ENCODE results near the gene GALNT12. TPM values are rescaled to one million over a fixed set of nuclear protein-coding genes. Genes with fewer than 3 reads are reported as not detected.

GALNT12 gene
- total RNA-seq, 2 donors from 2014 or later: 69.6 to 145 TPM

- Histone ChIP-seq H3K27ac (no peak overlapping the region), H3K36me3 (no peaks in the 10 kb centered on the region), H3K9ac (ENCODE audit: low read depth in 2 of 2, low read length in 2 of 2) (no peak overlapping the region), H3K27me3 (no peaks in the 10 kb centered on the region), H3K4me1 (no peaks in the 10 kb centered on the region), H3K9me3 (no peaks in the 10 kb centered on the region), H3K4me3 (no peak overlapping the region)
- intact Hi-C loops (cut with DNase I): no loop called here
- DNase-seq: no peak
- TF ChIP-seq CTCF (IDR thresholded peaks at IDR 0.05): no peak
These were observed 80.5 kb downstream of the GALNT12 start for GRCh38 chr9:98887918-98888510.

- no peak for DNase-seq
- H3K27ac ChIP-seq: no peak overlapping the region
- H3K9me3 ChIP-seq: no peaks in the 10 kb centered on the region
- no peak overlapping the region for H3K9ac ChIP-seq (ENCODE audit: low read depth in 2 of 2, low read length in 2 of 2)
- H3K36me3 ChIP-seq: no peaks in the 10 kb centered on the region
- no peaks in the 10 kb centered on the region for H3K27me3 ChIP-seq
- no peak overlapping the region for H3K4me3 ChIP-seq
- intact Hi-C loops (cut with DNase I): no loop called here
- TF ChIP-seq CTCF (IDR thresholded peaks at IDR 0.05): no peak
- no peaks in the 10 kb centered on the region for H3K4me1 ChIP-seq
These were observed 81.4 kb downstream of the GALNT12 start for GRCh38 chr9:98888801-98889421.

GRCh38 chr9:98890256-98890655 is 82.8 kb downstream of the GALNT12 start:
- intact Hi-C loops (cut with DNase I): no loop called here
- Histone ChIP-seq H3K27me3 (no peaks in the 10 kb centered on the region), H3K9me3 (no peaks in the 10 kb centered on the region), H3K9ac (ENCODE audit: low read depth in 2 of 2, low read length in 2 of 2) (no peak overlapping the region), H3K27ac (no peak overlapping the region), H3K4me1 (no peaks in the 10 kb centered on the region), H3K36me3 (no peaks in the 10 kb centered on the region), H3K4me3 (no peak overlapping the region)
- DNase-seq: no peak
- TF ChIP-seq CTCF (IDR thresholded peaks at IDR 0.05): no peak

GRCh38 chr9:98892288-98892687 is 84.8 kb downstream of the GALNT12 start:
- no peaks in the 10 kb centered on the region for H3K36me3 ChIP-seq
- H3K27me3 ChIP-seq: no peaks in the 10 kb centered on the region
- no peak for TF ChIP-seq CTCF (IDR thresholded peaks at IDR 0.05)
- H3K4me3 ChIP-seq: no peak overlapping the region
- intact Hi-C loops (cut with DNase I): no loop called here
- no peak for DNase-seq
- no peak overlapping the region for H3K9ac ChIP-seq (ENCODE audit: low read depth in 2 of 2, low read length in 2 of 2)
- H3K4me1 ChIP-seq: no peaks in the 10 kb centered on the region
- H3K9me3 ChIP-seq: no peaks in the 10 kb centered on the region
- no peak overlapping the region for H3K27ac ChIP-seq

- no peaks in the 10 kb centered on the region for H3K9me3 ChIP-seq
- H3K9ac ChIP-seq (ENCODE audit: low read depth in 2 of 2, low read length in 2 of 2): no peak overlapping the region
- no peak for TF ChIP-seq CTCF (IDR thresholded peaks at IDR 0.05)
- no peaks in the 10 kb centered on the region for H3K27me3 ChIP-seq
- intact Hi-C loops (cut with DNase I): no loop called here
- no peak overlapping the region for H3K27ac ChIP-seq
- no peaks in the 10 kb centered on the region for H3K36me3 ChIP-seq
- H3K4me1 ChIP-seq: no peaks in the 10 kb centered on the region
- H3K4me3 ChIP-seq: no peak overlapping the region
- no peak for DNase-seq
These were observed 85.2 kb downstream of the GALNT12 start for GRCh38 chr9:98892690-98893089.

All from colonic mucosa (tissue), 4 donors.